IMR-90 (cell line): ENCODE data around the gene FOXR1. TPM values are rescaled to one million over a fixed set of nuclear protein-coding genes. Genes with fewer than 3 reads are reported as not detected.

Source experiments
- ATAC-seq: fragments of 200-7000 bp; cut with Tn5 transposase; 2 replicates; pipeline ENCODE4 v1.9.1; 2020; ENCODE audit warnings: low read depth, mild to moderate bottlenecking, moderate library complexity
- BruUV-seq: library from RNA; stranded (reverse); fragments of 400-500 nt; replicated peaks from 2 replicates; lab custom pipeline; 2021; lab: Mats Ljungman, UMichigan
- CTCF ChIA-PET: fragments of 300-600 bp; formaldehyde crosslinking; extraction: SDS; loops from one replicate; lab custom pipeline; 2021; ENCODE audit warnings: antibody characterized with exemption; lab: Yijun Ruan, JAX
- POLR2A ChIA-PET: fragments of 300-600 bp; sonication (Branson Sonifier 250); formaldehyde crosslinking; loops from one replicate; lab custom pipeline; 2022; ENCODE audit warnings: antibody characterized with exemption; ENCODE audit not compliant: unreplicated experiment; lab: Charles Lee
- DNase-seq: peaks from one replicate; pipeline ENCODE4 v3.0.0; 2013
- H2AFZ ChIP-seq: replicated peaks from 2 replicates; pipeline ENCODE3; 2013; ENCODE audit warnings: low read length, mild to moderate bottlenecking; ENCODE audit not compliant: poor library complexity
- H2AK5ac ChIP-seq: 2 replicates; pipeline ENCODE4 v1.6.1; 2013; ENCODE audit warnings: low read depth, low read length, inconsistent platforms
- H2AK9ac ChIP-seq: replicated peaks from 2 replicates; pipeline ENCODE3; 2013; ENCODE audit warnings: mild to moderate bottlenecking, low read depth, low read length, moderate library complexity; ENCODE audit not compliant: poor library complexity
- H2BK120ac ChIP-seq: 2 replicates; pipeline ENCODE4 v1.6.1; 2013; ENCODE audit warnings: low read depth, low read length, inconsistent platforms
- H2BK15ac ChIP-seq: 3 replicates; pipeline ENCODE4 v1.6.1; 2013; ENCODE audit warnings: low read depth, low read length, inconsistent platforms
- H2BK20ac ChIP-seq: 2 replicates; pipeline ENCODE4 v1.6.1; 2013; ENCODE audit warnings: low read depth, mild to moderate bottlenecking, inconsistent platforms, low read length, moderate library complexity
- H2BK5ac ChIP-seq: 2 replicates; pipeline ENCODE4 v1.6.1; 2013; ENCODE audit warnings: mild to moderate bottlenecking, low read depth, low read length, inconsistent platforms; ENCODE audit not compliant: poor library complexity, severe bottlenecking
- H3K14ac ChIP-seq: replicated peaks from 2 replicates; pipeline ENCODE4 v1.6.1; 2013; ENCODE audit warnings: low read depth, low read length, inconsistent platforms
- H3K18ac ChIP-seq: 2 replicates; pipeline ENCODE4 v1.6.1; 2013; ENCODE audit warnings: low read depth, low read length, control low read depth
- H3K23ac ChIP-seq: 2 replicates; pipeline ENCODE4 v1.6.1; 2013; ENCODE audit warnings: low read depth, low read length, inconsistent platforms
- H3K27ac ChIP-seq: 2 replicates; pipeline ENCODE4 v1.5.1; 2013; ENCODE audit warnings: mild to moderate bottlenecking, control low read depth, low read length; ENCODE audit not compliant: insufficient read depth
- H3K27me3 ChIP-seq: 2 replicates; pipeline ENCODE4 v1.6.1; 2013; ENCODE audit warnings: low read length; ENCODE audit not compliant: control insufficient read depth, insufficient read depth
- H3K36me3 ChIP-seq: 2 replicates; pipeline ENCODE4 v1.6.1; 2013; ENCODE audit warnings: low read length, mixed read lengths; ENCODE audit not compliant: control insufficient read depth, insufficient read depth
- H3K4ac ChIP-seq: 2 replicates; pipeline ENCODE4 v1.6.1; 2013; ENCODE audit warnings: low read depth, low read length, inconsistent platforms
- H3K4me1 ChIP-seq: 2 replicates; pipeline ENCODE4 v1.6.1; 2013; ENCODE audit warnings: low read length, mixed read lengths; ENCODE audit not compliant: control insufficient read depth, insufficient read depth
- H3K4me2 ChIP-seq: 2 replicates; pipeline ENCODE4 v1.6.1; 2013; ENCODE audit warnings: low read depth, mild to moderate bottlenecking, control low read depth, low read length, moderate library complexity
- H3K4me3 ChIP-seq: 2 replicates; pipeline ENCODE4 v1.5.1; 2013; ENCODE audit warnings: low read depth, mild to moderate bottlenecking, control low read depth, low read length, moderate library complexity; ENCODE audit not compliant: insufficient read depth
- H3K56ac ChIP-seq: 2 replicates; pipeline ENCODE4 v1.6.1; 2013; ENCODE audit warnings: low read length, inconsistent platforms; ENCODE audit not compliant: insufficient read depth; ENCODE audit errors: extremely low read depth
- H3K79me1 ChIP-seq, 2 experiments: 2 replicates each; pipeline ENCODE4 v1.6.1; 2013; ENCODE audit warnings: low read length in 2 of 2, inconsistent platforms in 1 of 2, low read depth in 1 of 2
- H3K9ac ChIP-seq: 2 replicates; pipeline ENCODE4 v1.6.1; 2013; ENCODE audit warnings: low read depth, low read length, control low read depth
- H3K9me1 ChIP-seq: 2 replicates; pipeline ENCODE4 v1.6.1; 2013; ENCODE audit warnings: low read length, inconsistent platforms; ENCODE audit not compliant: insufficient read depth
- H3K9me3 ChIP-seq: 2 replicates; pipeline ENCODE4 v1.6.1; 2013; ENCODE audit warnings: low read length; ENCODE audit not compliant: control insufficient read depth, insufficient read depth
- H4K20me1 ChIP-seq: 2 replicates; pipeline ENCODE4 v1.6.1; 2013; ENCODE audit warnings: low read length, inconsistent platforms; ENCODE audit not compliant: insufficient read depth
- H4K5ac ChIP-seq: 2 replicates; pipeline ENCODE4 v1.6.1; 2013; ENCODE audit warnings: mild to moderate bottlenecking, low read depth, low read length, control low read depth
- H4K8ac ChIP-seq, 2 experiments: 2 replicates each; pipeline ENCODE4 v1.6.1; 2013; ENCODE audit warnings: low read depth in 2 of 2, low read length in 2 of 2, control low read depth in 1 of 2, inconsistent platforms in 1 of 2
- H4K91ac ChIP-seq: 2 replicates; pipeline ENCODE4 v1.6.1; 2013; ENCODE audit warnings: low read depth, low read length, inconsistent platforms; ENCODE audit not compliant: insufficient read depth
- MAZ ChIP-seq: IDR thresholded peaks from 2 replicates; pipeline ENCODE4 v1.6.1; 2012; ENCODE audit warnings: low read depth, mild to moderate bottlenecking, low read length, improper control_type of control experiment, moderate library complexity, borderline replicate concordance
- dilution Hi-C: fragments of 300-500 bp; cut with HindIII; formaldehyde crosslinking; loops from one replicate; pipeline ENCODE4 v1.14.3; 2018; ENCODE audit warnings: low sequenced_read_pairs; ENCODE audit not compliant: unreplicated experiment
- in situ Hi-C: fragments of 300-500 bp; cut with MboI; formaldehyde crosslinking; loops from 3 replicates; pipeline ENCODE4 v1.14.3; 2019; ENCODE audit warnings: low sequenced_read_pairs, inconsistent platforms, mixed read lengths
- intact Hi-C: fragments of 100-400 bp; cut with micrococcal nuclease; formaldehyde crosslinking; loops from 2 replicates; pipeline ENCODE4 v1.10.0; 2022
- polyA plus RNA-seq, 3 experiments: library from polyadenylated mRNA; depleted of rRNA; stranded (reverse); fragments of >200 nt; gene quantifications; 2 replicates each; pipeline ENCODE4 v1.2.3, GENCODE V29; 2012; ENCODE audit warnings: low replicate concordance in 1 of 3
- total RNA-seq: library from RNA; depleted of rRNA; stranded (reverse); fragments of >200 nt; gene quantifications from 2 replicates; pipeline ENCODE4 v1.2.3, GENCODE V29; 2012

The FOXR1 gene
- total and polyA plus RNA-seq, 2 of the 4 experiments (the other 2 are of a cell fraction): not detected

- CTCF ChIA-PET: interaction anchor here (1.2 kb wide), 1 partner anchor 242 kb away, joined by 3 read pairs; no protein-coding TSS in a partner anchor
- dilution Hi-C loops (no loop called here), intact Hi-C loops (no loop called here), in situ Hi-C loops (no loop called here)
- Histone ChIP-seq H3K36me3 (no peaks in the 10 kb centered on the region), H3K23ac (no peak overlapping the region; the same call in 1 of the 2 replicates), H4K91ac (no peak overlapping the region), H4K20me1 (no peaks in the 10 kb centered on the region; the same call in none of the 2 replicates), H3K9ac (no peak overlapping the region), H3K18ac (no peak overlapping the region), H3K27me3 (no peaks in the 10 kb centered on the region), H4K8ac (no peak overlapping the region), H3K4me1 (peaks cover 5% of the 10 kb centered on the region; the same call in 1 of the 2 replicates), H3K56ac (no peak overlapping the region), H3K9me3 (no peaks in the 10 kb centered on the region), H3K14ac (no peak overlapping the region), H3K4me2 (no peak overlapping the region), H3K4ac (no peak overlapping the region), H2AK5ac (no peak overlapping the region), H2BK120ac (no peak overlapping the region), H3K27ac (no peak overlapping the region), H2AFZ (no peak overlapping the region), H2AK9ac (no peak overlapping the region), H2BK5ac (no peak overlapping the region), H2BK15ac (no peak overlapping the region), H3K79me1 (peaks cover 0 to 19% of the 10 kb centered on the region in 2 experiments; a peak in 2 of 4 replicates), H4K5ac (no peak overlapping the region), H2BK20ac (no peak overlapping the region), H3K9me1 (no peaks in the 10 kb centered on the region), H3K4me3 (no peak overlapping the region)
- TF ChIP-seq MAZ: no peak
- POLR2A ChIA-PET: no interaction called here
- no TSS peak for BruUV-seq
- ATAC-seq (no peak), DNase-seq (no peak)
Measured at GRCh38 chr11:118931571-118931970, 40.0 kb upstream of the FOXR1 start.
